ENCODE measurements around the gene CCDC200. TPM values are rescaled to one million over a fixed set of nuclear protein-coding genes. Genes with fewer than 3 reads are reported as not detected.

The CCDC200 gene
- total and polyA plus RNA-seq, 2 of the 13 experiments (the other 11 are each of a cell fraction or from before 2014, with no cell fraction given): not detected

DNA sequence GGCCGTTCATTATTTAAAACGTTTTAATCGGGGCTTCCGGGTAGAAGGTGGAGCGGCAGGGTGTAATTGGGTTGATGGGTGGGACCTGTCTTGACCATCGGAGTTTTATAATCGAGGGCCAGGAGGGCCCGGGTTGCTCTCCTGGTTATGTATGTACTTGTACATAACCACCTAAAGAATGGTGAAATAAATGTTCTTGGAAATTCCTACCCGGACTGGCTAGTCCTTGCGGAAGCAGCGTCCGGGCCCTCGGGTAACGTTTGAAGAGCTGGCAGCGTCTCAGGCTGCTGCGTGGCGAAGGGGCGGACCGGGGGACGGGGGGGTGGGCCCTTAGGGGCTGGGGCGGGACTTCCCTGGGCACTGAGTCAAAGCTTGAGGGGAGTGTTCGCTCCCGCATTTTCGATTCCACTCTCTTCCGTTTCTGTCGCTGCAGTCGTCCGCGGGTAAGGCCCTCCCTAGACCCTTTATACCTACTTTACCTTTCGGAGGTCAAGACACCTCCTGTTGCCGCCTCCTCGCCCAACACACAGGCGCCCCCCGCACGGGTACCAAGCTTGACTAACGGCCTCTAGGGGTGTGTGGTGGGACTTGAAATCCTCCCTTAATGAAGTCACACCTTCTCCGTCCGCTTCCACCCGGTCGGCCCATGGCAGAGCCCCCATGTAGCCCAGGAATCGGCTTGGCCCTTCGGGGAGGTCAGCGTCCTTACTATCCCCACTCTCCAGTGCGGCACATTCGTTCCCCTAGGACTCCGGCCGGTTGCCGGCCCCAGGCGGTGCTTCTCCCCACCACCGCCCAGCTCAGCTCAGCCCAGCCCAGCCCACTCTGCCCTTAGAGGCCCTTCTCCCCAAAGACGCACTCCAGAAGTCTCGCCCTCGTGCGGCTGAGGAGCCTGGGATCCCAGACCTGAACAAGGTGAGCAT lies 16.7 kb downstream of the CCDC200 start, which contains the start of gene TMEM106A (continued):
- TF ChIP-seq TBL1XR1 (IDR thresholded peaks at IDR 0.05; ENCODE audit: borderline replicate concordance, low read length, partially characterized antibody) (no peak), BCL6 (CRISPR knock-in tag; IDR thresholded peaks at IDR 0.05) (peak; percentile 28; the same call in 1 of the 2 replicates), ZNF317 (CRISPR knock-in tag; IDR thresholded peaks at IDR 0.05) (0 out of 2 replicates have a peak, but pooled peaks have one; percentile 68), CHD2 (IDR thresholded peaks at IDR 0.05; ENCODE audit: low read depth, low read length) (no peak), MAF1 (CRISPR knock-in tag; IDR thresholded peaks at IDR 0.05; ENCODE audit: borderline replicate concordance) (no peak), ZNF253 (CRISPR knock-in tag; IDR thresholded peaks at IDR 0.05; ENCODE audit: borderline replicate concordance) (no peak), MED8 (CRISPR knock-in tag; IDR thresholded peaks at IDR 0.05; ENCODE audit: insufficient replicate concordance) (peak; percentile 53), TARDBP (CRISPR knock-in tag; IDR thresholded peaks at IDR 0.05) (no peak; the same call in 1 of the 2 replicates), ZNF296 (CRISPR knock-in tag; conservative IDR thresholded peaks at IDR 0.05) (no peak), ELF3 (CRISPR knock-in tag; IDR thresholded peaks at IDR 0.05) (peak; percentile 56), HIVEP1 (CRISPR knock-in tag; IDR thresholded peaks at IDR 0.05) (peak; percentile 61), NR1H2 (CRISPR knock-in tag; IDR thresholded peaks at IDR 0.05; ENCODE audit: borderline replicate concordance, low read depth) (0 out of 2 replicates have a peak, but pooled peaks have one; percentile 65), MAZ (IDR thresholded peaks at IDR 0.05; ENCODE audit: borderline replicate concordance, low read depth, low read length) (no peak), MAZ (CRISPR knock-in tag; IDR thresholded peaks at IDR 0.05; ENCODE audit: low read depth) (peak; percentile 75), PRMT3 (CRISPR knock-in tag; IDR thresholded peaks at IDR 0.05; ENCODE audit: borderline replicate concordance, low read depth) (no peak), ZBTB8A (CRISPR knock-in tag; IDR thresholded peaks at IDR 0.05; ENCODE audit: borderline replicate concordance, low read depth) (no peak), TEAD3 (CRISPR knock-in tag; optimal IDR thresholded peaks at IDR 0.05; ENCODE audit: borderline replicate concordance) (peak; percentile 40), HMG20B (CRISPR knock-in tag; conservative IDR thresholded peaks at IDR 0.05) (no peak)
- TF ChIP-seq, protein P1, sequence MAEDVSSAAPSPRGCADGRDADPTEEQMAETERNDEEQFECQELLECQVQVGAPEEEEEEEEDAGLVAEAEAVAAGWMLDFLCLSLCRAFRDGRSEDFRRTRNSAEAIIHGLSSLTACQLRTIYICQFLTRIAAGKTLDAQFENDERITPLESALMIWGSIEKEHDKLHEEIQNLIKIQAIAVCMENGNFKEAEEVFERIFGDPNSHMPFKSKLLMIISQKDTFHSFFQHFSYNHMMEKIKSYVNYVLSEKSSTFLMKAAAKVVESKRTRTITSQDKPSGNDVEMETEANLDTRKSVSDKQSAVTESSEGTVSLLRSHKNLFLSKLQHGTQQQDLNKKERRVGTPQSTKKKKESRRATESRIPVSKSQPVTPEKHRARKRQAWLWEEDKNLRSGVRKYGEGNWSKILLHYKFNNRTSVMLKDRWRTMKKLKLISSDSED (CRISPR knock-in tag; IDR thresholded peaks at IDR 0.05): no peak
- TF ChIP-seq, protein P2, sequence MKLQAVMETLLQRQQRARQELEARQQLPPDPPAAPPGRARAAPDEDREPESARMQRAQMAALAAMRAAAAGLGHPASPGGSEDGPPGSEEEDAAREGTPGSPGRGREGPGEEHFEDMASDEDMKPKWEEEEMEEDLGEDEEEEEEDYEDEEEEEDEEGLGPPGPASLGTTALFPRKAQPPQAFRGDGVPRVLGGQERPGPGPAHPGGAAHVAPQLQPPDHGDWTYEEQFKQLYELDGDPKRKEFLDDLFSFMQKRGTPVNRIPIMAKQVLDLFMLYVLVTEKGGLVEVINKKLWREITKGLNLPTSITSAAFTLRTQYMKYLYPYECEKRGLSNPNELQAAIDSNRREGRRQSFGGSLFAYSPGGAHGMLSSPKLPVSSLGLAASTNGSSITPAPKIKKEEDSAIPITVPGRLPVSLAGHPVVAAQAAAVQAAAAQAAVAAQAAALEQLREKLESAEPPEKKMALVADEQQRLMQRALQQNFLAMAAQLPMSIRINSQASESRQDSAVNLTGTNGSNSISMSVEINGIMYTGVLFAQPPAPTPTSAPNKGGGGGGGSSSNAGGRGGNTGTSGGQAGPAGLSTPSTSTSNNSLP (IDR thresholded peaks at IDR 0.05; ENCODE audit: low read depth, low read length): no peak
- TF ChIP-seq, protein P3, sequence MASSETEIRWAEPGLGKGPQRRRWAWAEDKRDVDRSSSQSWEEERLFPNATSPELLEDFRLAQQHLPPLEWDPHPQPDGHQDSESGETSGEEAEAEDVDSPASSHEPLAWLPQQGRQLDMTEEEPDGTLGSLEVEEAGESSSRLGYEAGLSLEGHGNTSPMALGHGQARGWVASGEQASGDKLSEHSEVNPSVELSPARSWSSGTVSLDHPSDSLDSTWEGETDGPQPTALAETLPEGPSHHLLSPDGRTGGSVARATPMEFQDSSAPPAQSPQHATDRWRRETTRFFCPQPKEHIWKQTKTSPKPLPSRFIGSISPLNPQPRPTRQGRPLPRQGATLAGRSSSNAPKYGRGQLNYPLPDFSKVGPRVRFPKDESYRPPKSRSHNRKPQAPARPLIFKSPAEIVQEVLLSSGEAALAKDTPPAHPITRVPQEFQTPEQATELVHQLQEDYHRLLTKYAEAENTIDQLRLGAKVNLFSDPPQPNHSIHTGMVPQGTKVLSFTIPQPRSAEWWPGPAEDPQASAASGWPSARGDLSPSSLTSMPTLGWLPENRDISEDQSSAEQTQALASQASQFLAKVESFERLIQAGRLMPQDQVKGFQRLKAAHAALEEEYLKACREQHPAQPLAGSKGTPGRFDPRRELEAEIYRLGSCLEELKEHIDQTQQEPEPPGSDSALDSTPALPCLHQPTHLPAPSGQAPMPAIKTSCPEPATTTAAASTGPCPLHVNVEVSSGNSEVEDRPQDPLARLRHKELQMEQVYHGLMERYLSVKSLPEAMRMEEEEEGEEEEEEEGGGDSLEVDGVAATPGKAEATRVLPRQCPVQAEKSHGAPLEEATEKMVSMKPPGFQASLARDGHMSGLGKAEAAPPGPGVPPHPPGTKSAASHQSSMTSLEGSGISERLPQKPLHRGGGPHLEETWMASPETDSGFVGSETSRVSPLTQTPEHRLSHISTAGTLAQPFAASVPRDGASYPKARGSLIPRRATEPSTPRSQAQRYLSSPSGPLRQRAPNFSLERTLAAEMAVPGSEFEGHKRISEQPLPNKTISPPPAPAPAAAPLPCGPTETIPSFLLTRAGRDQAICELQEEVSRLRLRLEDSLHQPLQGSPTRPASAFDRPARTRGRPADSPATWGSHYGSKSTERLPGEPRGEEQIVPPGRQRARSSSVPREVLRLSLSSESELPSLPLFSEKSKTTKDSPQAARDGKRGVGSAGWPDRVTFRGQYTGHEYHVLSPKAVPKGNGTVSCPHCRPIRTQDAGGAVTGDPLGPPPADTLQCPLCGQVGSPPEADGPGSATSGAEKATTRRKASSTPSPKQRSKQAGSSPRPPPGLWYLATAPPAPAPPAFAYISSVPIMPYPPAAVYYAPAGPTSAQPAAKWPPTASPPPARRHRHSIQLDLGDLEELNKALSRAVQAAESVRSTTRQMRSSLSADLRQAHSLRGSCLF (CRISPR knock-in tag; IDR thresholded peaks at IDR 0.05; ENCODE audit: borderline replicate concordance): peak; percentile 28; the same call in 1 of the 2 replicates

Data from HepG2 (cell line).